Nephron (organoid): ENCODE data around the gene LYRM1.

Source experiments
- H3K27ac Mint-ChIP-seq, 3 experiments: 2 replicates each; pipeline ENCODE4 v1.8.0; 2020; ENCODE audit warnings: mixed read lengths in 3 of 3, mild to moderate bottlenecking in 2 of 3, moderate library complexity in 1 of 3
- H3K27me3 Mint-ChIP-seq: 2 replicates; pipeline ENCODE4 v1.8.0; 2021; ENCODE audit warnings: low read depth, mild to moderate bottlenecking, moderate library complexity, mixed read lengths
- H3K36me3 Mint-ChIP-seq: 2 replicates; pipeline ENCODE4 v1.8.0; 2020; ENCODE audit warnings: low read depth, mixed read lengths
- H3K4me1 Mint-ChIP-seq: 2 replicates; pipeline ENCODE4 v1.8.0; 2020; ENCODE audit warnings: mixed read lengths
- H3K4me3 Mint-ChIP-seq, 3 experiments: 2 replicates each; pipeline ENCODE4 v1.8.0; 2020; ENCODE audit warnings: mild to moderate bottlenecking in 3 of 3, mixed read lengths in 3 of 3, moderate library complexity in 2 of 3
- H3K9me3 Mint-ChIP-seq: 2 replicates; pipeline ENCODE4 v1.8.0; 2020; ENCODE audit warnings: mixed read lengths
- TF ChIP-seq, protein P1 (sequence below), 3 experiments: fragments of 200-600 bp; sonication (generic); IDR thresholded peaks; one replicate each; pipeline ENCODE4 v1.5.0; 2021; ENCODE audit warnings: antibody characterized with exemption in 3 of 3; ENCODE audit not compliant: unreplicated experiment in 3 of 3

LYRM1 gene

DNA sequence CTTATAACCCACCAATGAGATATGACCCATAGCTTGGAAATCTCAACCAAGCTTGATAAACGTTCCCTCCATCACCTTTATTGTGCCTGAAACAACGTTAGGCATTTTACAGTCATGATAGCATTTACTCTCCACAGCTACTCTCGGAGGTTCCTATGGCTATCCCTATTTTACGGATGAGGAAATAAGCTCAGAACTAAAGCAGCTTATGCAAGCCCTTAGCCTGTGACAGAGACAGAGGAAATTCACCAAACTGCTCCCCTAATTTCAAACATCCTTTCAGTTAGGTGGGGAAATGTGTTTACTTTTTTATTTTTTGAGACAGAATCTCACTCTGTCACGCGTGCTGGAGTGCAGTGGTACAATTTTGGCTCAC, 19.1 kb upstream of the LYRM1 start:
- peaks cover 15% of the 10 kb centered on the region for H3K36me3 Mint-ChIP-seq
- peak overlapping the region; percentile 76 to 87 (median 79) for H3K27ac Mint-ChIP-seq
- no peaks in the 10 kb centered on the region for H3K27me3 Mint-ChIP-seq
- H3K4me3 Mint-ChIP-seq, result no peak overlapping the region
- peaks cover 20% of the 10 kb centered on the region for H3K4me1 Mint-ChIP-seq
- TF ChIP-seq, protein P1, sequence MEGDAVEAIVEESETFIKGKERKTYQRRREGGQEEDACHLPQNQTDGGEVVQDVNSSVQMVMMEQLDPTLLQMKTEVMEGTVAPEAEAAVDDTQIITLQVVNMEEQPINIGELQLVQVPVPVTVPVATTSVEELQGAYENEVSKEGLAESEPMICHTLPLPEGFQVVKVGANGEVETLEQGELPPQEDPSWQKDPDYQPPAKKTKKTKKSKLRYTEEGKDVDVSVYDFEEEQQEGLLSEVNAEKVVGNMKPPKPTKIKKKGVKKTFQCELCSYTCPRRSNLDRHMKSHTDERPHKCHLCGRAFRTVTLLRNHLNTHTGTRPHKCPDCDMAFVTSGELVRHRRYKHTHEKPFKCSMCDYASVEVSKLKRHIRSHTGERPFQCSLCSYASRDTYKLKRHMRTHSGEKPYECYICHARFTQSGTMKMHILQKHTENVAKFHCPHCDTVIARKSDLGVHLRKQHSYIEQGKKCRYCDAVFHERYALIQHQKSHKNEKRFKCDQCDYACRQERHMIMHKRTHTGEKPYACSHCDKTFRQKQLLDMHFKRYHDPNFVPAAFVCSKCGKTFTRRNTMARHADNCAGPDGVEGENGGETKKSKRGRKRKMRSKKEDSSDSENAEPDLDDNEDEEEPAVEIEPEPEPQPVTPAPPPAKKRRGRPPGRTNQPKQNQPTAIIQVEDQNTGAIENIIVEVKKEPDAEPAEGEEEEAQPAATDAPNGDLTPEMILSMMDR (IDR thresholded peaks at IDR 0.05; ENCODE audit: unreplicated experiment in 3 of 3), result no peak
- H3K9me3 Mint-ChIP-seq, result no peaks in the 10 kb centered on the region

DNA sequence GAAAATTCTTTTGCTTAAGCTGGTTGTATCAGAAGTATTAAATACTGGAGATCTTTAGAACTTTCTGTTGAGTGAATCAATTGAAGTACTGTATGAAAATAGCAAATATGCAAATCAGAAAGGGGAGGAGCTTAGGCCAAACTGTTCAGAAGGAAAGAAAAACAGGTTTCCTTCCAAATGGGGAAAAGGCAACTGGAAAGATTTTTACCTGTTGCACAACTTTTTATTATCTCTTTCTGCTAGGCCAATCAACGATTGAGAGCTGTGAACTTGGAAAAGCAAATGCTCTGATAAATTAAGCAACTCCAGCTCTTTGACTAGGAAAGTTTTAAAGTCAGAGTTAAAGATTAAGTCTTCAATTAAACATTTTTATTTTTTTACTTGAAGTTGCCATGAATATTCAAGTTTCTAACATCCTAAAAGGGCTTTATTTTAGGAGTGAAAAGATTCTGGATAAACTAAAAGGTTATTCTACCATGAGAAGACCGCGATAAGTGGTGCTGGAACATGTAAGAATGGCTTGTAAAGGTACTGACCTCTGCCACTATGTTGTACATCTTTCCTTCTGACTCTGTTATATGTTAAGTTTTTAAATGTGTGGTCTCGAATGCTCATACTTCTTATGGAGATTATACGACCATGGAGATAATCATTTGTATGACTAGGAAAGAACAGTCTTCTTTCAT, 16.9 kb upstream of the LYRM1 start:
- TF ChIP-seq, protein P1 (IDR thresholded peaks at IDR 0.05; ENCODE audit: unreplicated experiment in 3 of 3), result no peak
- Mint-ChIP-seq H3K36me3 (peaks cover 10% of the 10 kb centered on the region), H3K9me3 (no peaks in the 10 kb centered on the region), H3K27me3 (no peaks in the 10 kb centered on the region), H3K27ac (peak overlapping the region; percentile 31 to 61 (median 44)), H3K4me3 (no peak overlapping the region), H3K4me1 (peaks cover 13% of the 10 kb centered on the region)

DNA sequence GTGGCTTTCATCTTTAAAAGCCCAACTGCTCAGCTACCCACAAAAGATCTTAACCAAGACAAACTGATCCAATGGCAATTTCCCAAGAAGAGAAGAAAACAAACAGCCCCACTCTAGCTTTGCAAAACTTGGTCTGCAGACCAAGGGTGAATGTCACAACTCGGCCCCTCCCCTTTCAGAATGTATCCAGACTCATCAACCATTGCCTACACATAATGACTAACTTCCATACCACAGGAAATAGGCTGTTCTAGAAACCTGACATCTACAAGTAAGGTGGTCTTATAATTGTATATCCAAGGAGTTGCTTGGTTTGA, 16.4 kb upstream of the LYRM1 start:
- Mint-ChIP-seq H3K4me1 (peaks cover 8% of the 10 kb centered on the region), H3K36me3 (peaks cover 10% of the 10 kb centered on the region), H3K4me3 (no peak overlapping the region), H3K27ac (peak overlapping the region; percentile 31 to 61 (median 44)), H3K9me3 (no peaks in the 10 kb centered on the region), H3K27me3 (no peaks in the 10 kb centered on the region)
- TF ChIP-seq, protein P1 (IDR thresholded peaks at IDR 0.05; ENCODE audit: unreplicated experiment in 3 of 3), result no peak

DNA sequence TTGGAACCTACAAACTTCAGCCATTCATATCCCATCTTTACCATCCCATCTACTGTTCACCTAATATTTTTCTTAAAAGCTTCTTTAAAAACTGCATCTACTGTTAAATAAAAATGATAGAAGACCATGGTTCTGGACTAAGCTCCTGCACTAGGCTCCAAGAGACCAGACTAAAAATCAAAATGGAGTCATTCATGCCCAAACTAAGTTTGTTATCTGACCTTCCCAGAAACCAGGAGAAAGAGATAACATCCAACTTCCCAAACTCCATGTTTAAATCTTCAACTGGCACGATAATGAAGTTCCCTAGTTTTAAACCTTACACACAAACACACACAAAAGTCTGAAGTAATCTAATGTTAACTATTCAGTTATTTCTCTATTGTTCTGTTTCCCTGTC, 14.3 kb upstream of the LYRM1 start:
- no peak overlapping the region for H3K4me3 Mint-ChIP-seq
- H3K9me3 Mint-ChIP-seq, result no peaks in the 10 kb centered on the region
- H3K27ac Mint-ChIP-seq, result no peak overlapping the region
- TF ChIP-seq, protein P1 (IDR thresholded peaks at IDR 0.05; ENCODE audit: unreplicated experiment in 3 of 3), result no peak
- no peaks in the 10 kb centered on the region for H3K27me3 Mint-ChIP-seq
- peaks cover 8% of the 10 kb centered on the region for H3K4me1 Mint-ChIP-seq
- peaks cover 17% of the 10 kb centered on the region for H3K36me3 Mint-ChIP-seq

DNA sequence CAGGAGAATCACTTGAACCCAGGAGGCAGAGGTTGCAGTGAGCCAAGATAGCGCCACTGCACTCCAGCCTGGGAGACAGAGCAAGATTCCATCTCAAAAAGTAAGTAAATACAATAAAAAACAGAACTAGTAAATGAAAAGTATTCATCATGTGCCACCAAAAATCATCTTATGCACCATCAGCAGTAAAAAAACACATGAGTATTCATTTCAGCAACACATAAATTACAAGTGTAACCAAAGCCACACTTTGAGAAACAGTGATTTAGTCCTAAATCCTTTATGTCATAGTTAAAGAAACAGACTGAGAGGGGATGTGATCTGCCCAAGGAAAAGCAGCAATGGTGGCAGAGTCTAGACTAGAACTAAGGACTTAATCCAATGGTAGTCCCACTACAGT, 13.4 kb upstream of the LYRM1 start:
- Mint-ChIP-seq H3K4me3 (no peak overlapping the region), H3K27me3 (no peaks in the 10 kb centered on the region), H3K36me3 (peaks cover 22% of the 10 kb centered on the region), H3K4me1 (peaks cover 8% of the 10 kb centered on the region), H3K9me3 (no peaks in the 10 kb centered on the region), H3K27ac (peak overlapping the region; percentile 63 to 85 (median 70))
- TF ChIP-seq, protein P1 (IDR thresholded peaks at IDR 0.05; ENCODE audit: unreplicated experiment in 3 of 3), result no peak

DNA sequence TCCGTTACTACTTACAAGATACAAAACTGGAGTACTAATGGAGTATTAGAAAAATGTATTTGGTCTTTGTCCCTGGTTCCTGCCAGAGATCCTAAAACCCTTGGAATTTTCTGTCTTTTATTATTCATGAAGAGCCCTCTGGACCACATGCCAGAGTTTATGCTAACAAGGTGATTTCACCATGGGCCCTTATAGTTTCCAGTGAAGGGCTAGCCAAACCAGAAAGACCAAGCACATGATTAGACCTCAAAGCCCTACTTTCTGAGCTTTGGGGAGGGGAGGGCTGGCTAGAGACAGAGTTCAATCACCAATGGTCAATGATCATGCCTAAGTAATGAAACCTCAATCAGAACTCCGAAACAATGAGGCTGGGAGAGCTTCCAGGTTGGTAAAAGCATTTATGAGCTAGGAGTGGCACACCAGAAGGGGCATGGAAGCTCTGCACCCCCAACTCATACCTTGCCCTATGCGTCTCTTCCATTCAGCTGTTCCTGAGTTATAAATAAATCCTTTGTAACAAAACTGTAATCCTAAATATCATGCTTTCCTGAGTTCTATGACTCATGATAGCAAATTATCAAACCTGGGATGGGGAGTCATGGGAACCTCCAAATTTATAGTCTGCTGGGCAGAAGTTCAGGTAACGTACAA, 10.8 kb upstream of the LYRM1 start:
- Mint-ChIP-seq H3K9me3 (no peaks in the 10 kb centered on the region), H3K36me3 (peaks cover 25% of the 10 kb centered on the region), H3K4me3 (no peak overlapping the region), H3K27me3 (no peaks in the 10 kb centered on the region), H3K27ac (peak overlapping the region in 2 of 3 experiments; percentile 42 to 49), H3K4me1 (peaks cover 8% of the 10 kb centered on the region)
- TF ChIP-seq, protein P1 (IDR thresholded peaks at IDR 0.05; ENCODE audit: unreplicated experiment in 3 of 3), result no peak
